Stimulated activated CD4-positive, alpha-beta T cell treated with anti-CD3 and anti-CD28 coated beads, Interleukin-12 subunit alpha, Interleukin-12 subunit beta, amount 100 ng/mL, for 24 hours (primary cell): Measurements from ENCODE around the gene MESP1.

ENCODE experiments used
- DNase-seq, 2 experiments: peaks; one replicate each; pipeline ENCODE4 v3.0.0-alpha.2; 2020; ENCODE audit warnings: low read depth in 2 of 2

The MESP1 gene

GRCh38 chr15:89758981-89759380 lies 7.9 kb upstream of the MESP1 start:
- no peak for DNase-seq

- DNase-seq: no peak
These were observed 7.2 kb upstream of the MESP1 start for GRCh38 chr15:89758283-89758682.

- DNase-seq: no peak
These were observed 5.8 kb upstream of the MESP1 start for GRCh38 chr15:89756897-89757296.

GRCh38 chr15:89755701-89756100 lies 4.7 kb upstream of the MESP1 start:
- DNase-seq: no peak

- DNase-seq: no peak
These were observed 3.5 kb upstream of the MESP1 start for GRCh38 chr15:89754361-89755154.

GRCh38 chr15:89753855-89754254 lies 2.8 kb upstream of the MESP1 start:
- DNase-seq: no peak

- DNase-seq: no peak
These were observed 699 bp upstream of the MESP1 start for GRCh38 chr15:89751748-89752147.

GRCh38 chr15:89749951-89750559 lies 994 bp downstream of the MESP1 start:
- no peak for DNase-seq

- no peak for DNase-seq
These were observed 1.5 kb downstream of the MESP1 start for GRCh38 chr15:89749526-89749925.

- DNase-seq: no peak
These were observed 2.0 kb downstream of the MESP1 start for GRCh38 chr15:89749054-89749453.

- DNase-seq: no peak
These were observed 3.1 kb downstream of the MESP1 start for GRCh38 chr15:89747708-89748682.

- DNase-seq: no peak
These were observed 4.7 kb downstream of the MESP1 start for GRCh38 chr15:89746386-89746780.

- no peak for DNase-seq
These were observed 5.3 kb downstream of the MESP1 start for GRCh38 chr15:89745768-89746167.

- DNase-seq: no peak
These were observed 5.9 kb downstream of the MESP1 start for GRCh38 chr15:89745131-89745530.

GRCh38 chr15:89743594-89743993 lies 7.5 kb downstream of the MESP1 start:
- no peak for DNase-seq

- DNase-seq: no peak
These were observed 8.0 kb downstream of the MESP1 start for GRCh38 chr15:89743011-89743410.

GRCh38 chr15:89740137-89740536 lies 10.9 kb downstream of the MESP1 start:
- DNase-seq: no peak

GRCh38 chr15:89735773-89736172 lies 15.3 kb downstream of the MESP1 start:
- DNase-seq: no peak

- DNase-seq: no peak
These were observed 18.4 kb downstream of the MESP1 start for GRCh38 chr15:89732451-89733172.

GRCh38 chr15:89731275-89731674 lies 19.8 kb downstream of the MESP1 start:
- DNase-seq: no peak

GRCh38 chr15:89728254-89728653 lies 22.8 kb downstream of the MESP1 start:
- no peak for DNase-seq

- no peak for DNase-seq
These were observed 26.0 kb downstream of the MESP1 start for GRCh38 chr15:89725064-89725463.
